GM19025 (cell line): ENCODE data around the gene ANTXR1.

ENCODE experiments used
- ATAC-seq: cut with Tn5 transposase; IDR thresholded peaks from one replicate; pipeline ENCODE4 v1.9.1; 2021; ENCODE audit warnings: mild to moderate bottlenecking, low read depth, moderate library complexity; ENCODE audit not compliant: unreplicated experiment

Gene ANTXR1

GRCh38 chr2:69092857-69093256 is 79.9 kb downstream of the ANTXR1 start:
- ATAC-seq: no peak

GRCh38 chr2:69095305-69095704 is 82.3 kb downstream of the ANTXR1 start:
- no peak for ATAC-seq

- no peak for ATAC-seq
Observed at GRCh38 chr2:69096326-69097095, 83.5 kb downstream of the ANTXR1 start.

- no peak for ATAC-seq
Observed at GRCh38 chr2:69097148-69097610, 84.2 kb downstream of the ANTXR1 start.

- no peak for ATAC-seq
Observed at GRCh38 chr2:69097891-69098655, 85.1 kb downstream of the ANTXR1 start.

GRCh38 chr2:69099541-69099940 is 86.6 kb downstream of the ANTXR1 start:
- no peak for ATAC-seq

- no peak for ATAC-seq
Observed at GRCh38 chr2:69100220-69100723, 87.3 kb downstream of the ANTXR1 start.

GRCh38 chr2:69102041-69102593 is 89.1 kb downstream of the ANTXR1 start:
- no peak for ATAC-seq

GRCh38 chr2:69103419-69103818 is 90.4 kb downstream of the ANTXR1 start:
- ATAC-seq: no peak

GRCh38 chr2:69104261-69104660 is 91.3 kb downstream of the ANTXR1 start:
- no peak for ATAC-seq

- no peak for ATAC-seq
Observed at GRCh38 chr2:69109255-69109654, 96.3 kb downstream of the ANTXR1 start.

GRCh38 chr2:69111076-69111475 is 98.1 kb downstream of the ANTXR1 start:
- ATAC-seq: no peak

GRCh38 chr2:69113627-69114026 is 100.6 kb downstream of the ANTXR1 start:
- ATAC-seq: no peak

- ATAC-seq: no peak
Observed at GRCh38 chr2:69114534-69114933, 101.6 kb downstream of the ANTXR1 start.

GRCh38 chr2:69116438-69116837 is 103.5 kb downstream of the ANTXR1 start:
- no peak for ATAC-seq

- no peak for ATAC-seq
Observed at GRCh38 chr2:69118609-69119008, 105.6 kb downstream of the ANTXR1 start.

- ATAC-seq: no peak
Observed at GRCh38 chr2:69119104-69119894, 106.3 kb downstream of the ANTXR1 start.

GRCh38 chr2:69122271-69122670 is 109.3 kb downstream of the ANTXR1 start:
- no peak for ATAC-seq

GRCh38 chr2:69123182-69123581 is 110.2 kb downstream of the ANTXR1 start:
- no peak for ATAC-seq

- no peak for ATAC-seq
Observed at GRCh38 chr2:69124343-69124742, 111.4 kb downstream of the ANTXR1 start.
